Tibial artery (tissue), 4 donors: ENCODE results near the gene RELCH.

Source experiments
- DNase-seq, 2 donors: peaks; one replicate each; pipeline ENCODE4 v3.0.0-alpha.2; 2019
- H3K27ac ChIP-seq, 2 donors: fragments of 200-600 bp; sonication (generic) in 1 of 2; 1 replicate in 1 of 2; 2 replicates in 1 of 2; pipeline ENCODE4 v1.5.1; 2018 to 2019; ENCODE audit warnings: mild to moderate bottlenecking in 1 of 2
- H3K27me3 ChIP-seq, 2 donors: fragments of 200-600 bp; sonication (generic) in 1 of 2; one replicate each; pipeline versions ENCODE4 v1.5.1 to v1.6.0; 2016 to 2019
- H3K36me3 ChIP-seq, 3 donors: fragments of 200-600 bp; sonication (generic) in 2 of 3; one replicate each; pipeline ENCODE4 v1.5.1; 2016 to 2019; ENCODE audit warnings: mild to moderate bottlenecking in 2 of 3
- H3K4me1 ChIP-seq, 4 donors: fragments of 200-600 bp; sonication (generic) in 2 of 4; 1 replicate in 3 of 4; 2 replicates in 1 of 4; pipeline ENCODE4 v1.5.1; 2016 to 2019
- H3K4me3 ChIP-seq, 2 donors: fragments of 200-600 bp; sonication (generic) in 1 of 2; 1 replicate in 1 of 2; 2 replicates in 1 of 2; pipeline ENCODE4 v1.5.1; 2018 to 2019; ENCODE audit warnings: mild to moderate bottlenecking in 2 of 2
- H3K9me3 ChIP-seq, 3 donors: fragments of 200-600 bp; sonication (generic) in 1 of 3; one replicate each; pipeline ENCODE4 v1.5.1; 2016 to 2019
- CTCF ChIP-seq, 2 experiments: fragments of 200-600 bp in 1 of 2; fragments of 450-650 bp in 1 of 2; IDR thresholded peaks; one replicate each; pipeline ENCODE4 v1.5.1; 2017 to 2019; ENCODE audit warnings: antibody characterized with exemption in 2 of 2, mild to moderate bottlenecking in 1 of 2, moderate library complexity in 1 of 2
- intact Hi-C: fragments of 100-400 bp; cut with DNase I; formaldehyde crosslinking; loops from one replicate; pipeline ENCODE4 v1.15.0; 2023; ENCODE audit warnings: low total_unique reads

The RELCH gene

GRCh38 chr18:62264984-62265383 is 77.9 kb downstream of the RELCH start:
- no peaks in the 10 kb centered on the region for H3K9me3 ChIP-seq
- intact Hi-C loops: no loop called here
- H3K36me3 ChIP-seq: peaks cover 34 to 55% (median 40%) of the 10 kb centered on the region in 3 donors

GRCh38 chr18:62277045-62277444 is 90.0 kb downstream of the RELCH start:
- H3K27me3 ChIP-seq: no peaks in the 10 kb centered on the region
- no peak for DNase-seq
- intact Hi-C loops: no loop called here
- H3K27ac ChIP-seq: no peak overlapping the region
- no peak overlapping the region for H3K4me3 ChIP-seq
- H3K9me3 ChIP-seq: no peaks in the 10 kb centered on the region
- H3K4me1 ChIP-seq: peaks cover 0 to 15% (median 8%) of the 10 kb centered on the region in 4 donors
- H3K36me3 ChIP-seq: peaks cover 11 to 22% (median 21%) of the 10 kb centered on the region in 3 donors
- TF ChIP-seq CTCF (IDR thresholded peaks at IDR 0.05): no peak

More at GRCh38 chr18:62264984-62265383, 77.9 kb downstream of the RELCH start:
- H3K4me3 ChIP-seq: no peak overlapping the region
- H3K4me1 ChIP-seq: no peaks in the 10 kb centered on the region
- DNase-seq: no peak
- no peaks in the 10 kb centered on the region for H3K27me3 ChIP-seq
- no peak for TF ChIP-seq CTCF (IDR thresholded peaks at IDR 0.05)
- no peak overlapping the region for H3K27ac ChIP-seq

- peaks cover 0 to 29% (median 11%) of the 10 kb centered on the region in 4 donors for H3K4me1 ChIP-seq
- peaks cover 11 to 28% (median 21%) of the 10 kb centered on the region in 3 donors for H3K36me3 ChIP-seq
- no peak for DNase-seq
- no peak for TF ChIP-seq CTCF (IDR thresholded peaks at IDR 0.05)
- no peak overlapping the region for H3K27ac ChIP-seq
- no peak overlapping the region for H3K4me3 ChIP-seq
- no peaks in the 10 kb centered on the region for H3K27me3 ChIP-seq
- intact Hi-C loops: no loop called here
- no peaks in the 10 kb centered on the region for H3K9me3 ChIP-seq
Observed at GRCh38 chr18:62279561-62279960, 92.5 kb downstream of the RELCH start.

- Histone ChIP-seq H3K4me3 (no peak overlapping the region), H3K9me3 (no peaks in the 10 kb centered on the region), H3K36me3 (peaks cover 11 to 25% (median 18%) of the 10 kb centered on the region in 3 donors), H3K27me3 (no peaks in the 10 kb centered on the region), H3K27ac (no peak overlapping the region), H3K4me1 (peaks cover 0 to 34% (median 13%) of the 10 kb centered on the region in 4 donors)
- no peak for DNase-seq
- TF ChIP-seq CTCF (IDR thresholded peaks at IDR 0.05): no peak
- intact Hi-C loops: loop anchor here (10.0 kb wide), 1 partner anchor 125 kb away; no protein-coding TSS in a partner anchor
Observed at GRCh38 chr18:62280058-62280457, 93.0 kb downstream of the RELCH start.

- Histone ChIP-seq H3K4me1 (peaks cover 0 to 34% (median 13%) of the 10 kb centered on the region in 4 donors), H3K4me3 (no peak overlapping the region), H3K27ac (no peak overlapping the region), H3K36me3 (peaks cover 9 to 26% (median 17%) of the 10 kb centered on the region in 3 donors), H3K27me3 (no peaks in the 10 kb centered on the region), H3K9me3 (no peaks in the 10 kb centered on the region)
- no peak for DNase-seq
- TF ChIP-seq CTCF (IDR thresholded peaks at IDR 0.05): no peak
- intact Hi-C loops: loop anchor here (10.0 kb wide), 1 partner anchor 124 kb away; no protein-coding TSS in a partner anchor
Observed at GRCh38 chr18:62280786-62281185, 93.7 kb downstream of the RELCH start.
